Endometrial microvascular endothelial cells (primary cell): ENCODE results near the gene OR1I1. TPM values are rescaled to one million over a fixed set of nuclear protein-coding genes. Genes with fewer than 3 reads are reported as not detected.
"Not testable (repeated sequence)": the region's sequence is repeated elsewhere in the genome, so short reads cannot be mapped to it uniquely, and the experiment has no call there.

Experiments
- in situ Hi-C: cut with HindIII; loops from 2 replicates; pipeline ENCODE4 v1.10.0; 2017; ENCODE audit warnings: low sequenced_read_pairs, low pct_unique_long_range_greater_than_20kb; ENCODE audit errors: inconsistent ontology term
- total RNA-seq: library from RNA; depleted of rRNA; stranded (reverse); fragments of >200 nt; gene quantifications from one replicate; pipeline ENCODE4 v1.2.3, GENCODE V29; 2015; ENCODE audit errors: inconsistent ontology term

OR1I1 gene
- total RNA-seq, 1 donor from 2014 or later: not detected

GRCh38 chr19:15093001-15093400 is 11.0 kb downstream of the OR1I1 start:
- in situ Hi-C loops: no loop called here

DNA sequence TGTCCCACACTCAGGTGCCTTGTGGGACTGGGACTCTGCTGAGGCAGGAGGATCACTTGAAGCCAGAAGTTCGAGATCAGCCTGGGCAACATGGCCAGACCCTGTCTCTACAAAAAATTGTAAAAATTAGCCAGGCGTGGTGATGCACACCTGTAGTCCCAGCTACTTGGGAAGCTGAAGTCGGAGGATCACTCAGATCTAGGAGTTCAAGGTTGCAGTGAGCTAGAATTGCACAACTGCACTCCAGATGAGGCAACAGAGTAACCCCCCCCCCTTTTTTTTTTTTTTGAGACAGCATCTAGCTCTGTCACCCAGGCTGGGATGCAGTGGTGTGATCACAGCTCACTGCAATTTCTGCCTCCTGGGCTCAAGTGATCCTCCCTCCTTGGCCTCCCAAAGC is 14.2 kb downstream of the OR1I1 start:
- in situ Hi-C loops: no loop called here

GRCh38 chr19:15097980-15098379 is 16.0 kb downstream of the OR1I1 start:
- in situ Hi-C loops: not testable (repeated sequence)

GRCh38 chr19:15098460-15098859 is 16.4 kb downstream of the OR1I1 start:
- in situ Hi-C loops: no loop called here

DNA sequence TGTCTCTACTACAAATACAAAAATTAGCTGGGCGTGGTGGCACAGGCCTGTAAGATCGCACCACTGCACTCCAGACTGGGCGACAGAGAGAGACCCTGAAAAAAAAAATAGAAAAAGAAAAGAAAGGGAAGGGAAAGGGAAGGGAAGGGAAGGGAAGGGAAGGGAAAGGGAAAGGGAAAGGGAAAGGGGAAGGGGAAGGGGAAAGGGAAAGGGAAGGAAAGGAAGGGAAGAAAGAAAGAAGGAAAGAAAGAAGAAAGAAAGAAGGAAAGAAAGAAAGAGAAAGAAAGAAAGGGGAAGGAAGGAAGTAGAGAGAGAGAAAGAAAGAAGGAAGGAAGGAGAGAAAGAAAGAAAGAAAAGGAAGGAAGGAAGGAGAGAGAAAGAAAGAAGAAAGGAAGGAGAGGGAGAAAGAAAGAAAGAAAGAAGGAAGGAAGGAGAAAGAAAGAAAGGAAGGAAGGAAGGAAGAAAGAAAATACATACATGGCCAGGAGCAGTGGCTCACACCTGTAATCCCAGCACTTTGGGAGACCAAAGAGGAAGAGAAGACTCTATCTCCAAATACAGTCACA is 17.1 kb downstream of the OR1I1 start:
- in situ Hi-C loops: no loop called here

DNA sequence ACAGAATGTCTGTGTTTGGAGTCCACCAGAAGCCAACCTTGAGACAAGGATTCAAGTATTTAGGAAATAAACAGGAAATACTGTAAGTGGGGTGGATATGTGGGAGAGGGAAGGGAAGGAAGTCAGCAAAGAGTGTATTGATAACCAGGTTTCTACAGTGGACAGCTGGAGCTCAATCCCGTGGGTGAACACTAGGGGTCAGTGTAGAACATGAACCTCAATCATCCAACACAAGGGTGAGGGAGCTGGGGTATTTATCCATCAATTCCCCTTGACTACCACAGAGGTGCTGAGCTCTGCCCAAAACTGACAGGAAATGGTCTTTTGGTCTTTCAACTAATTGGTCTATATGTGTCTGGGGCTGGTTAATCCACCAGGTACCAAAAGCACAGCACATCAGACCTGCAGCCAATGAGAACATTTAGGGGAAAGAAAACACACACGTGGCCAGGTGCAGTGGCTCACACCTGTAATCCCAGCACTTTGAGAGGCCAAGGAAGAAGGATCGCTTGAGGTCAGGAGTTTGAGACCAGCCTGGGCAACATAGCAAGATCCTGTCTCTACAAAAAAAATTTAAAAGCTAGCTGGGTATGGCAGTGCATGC is 19.6 kb downstream of the OR1I1 start:
- in situ Hi-C loops: no loop called here

GRCh38 chr19:15104003-15104402 is 22.0 kb downstream of the OR1I1 start:
- in situ Hi-C loops: no loop called here

GRCh38 chr19:15104411-15104810 is 22.4 kb downstream of the OR1I1 start:
- in situ Hi-C loops: no loop called here

DNA sequence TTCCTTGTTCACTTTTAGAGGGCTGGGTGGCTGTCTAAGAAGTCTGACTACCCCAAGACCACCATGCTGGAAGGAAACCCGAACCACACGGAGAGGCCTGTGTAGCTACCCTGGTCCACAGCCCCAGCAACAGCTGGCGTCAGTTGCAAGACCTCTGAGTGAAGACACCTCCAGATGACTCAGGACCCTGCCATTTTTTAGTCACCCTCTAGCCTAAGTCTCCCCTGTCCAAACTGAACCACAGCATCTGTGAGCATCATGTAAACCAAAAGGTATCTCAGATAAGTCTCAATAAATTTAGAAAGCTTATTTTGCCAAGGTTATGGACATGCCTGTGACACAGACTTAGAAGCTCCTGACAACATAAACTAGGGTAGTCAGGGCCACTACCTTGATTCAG is 23.0 kb downstream of the OR1I1 start:
- in situ Hi-C loops: no loop called here

DNA sequence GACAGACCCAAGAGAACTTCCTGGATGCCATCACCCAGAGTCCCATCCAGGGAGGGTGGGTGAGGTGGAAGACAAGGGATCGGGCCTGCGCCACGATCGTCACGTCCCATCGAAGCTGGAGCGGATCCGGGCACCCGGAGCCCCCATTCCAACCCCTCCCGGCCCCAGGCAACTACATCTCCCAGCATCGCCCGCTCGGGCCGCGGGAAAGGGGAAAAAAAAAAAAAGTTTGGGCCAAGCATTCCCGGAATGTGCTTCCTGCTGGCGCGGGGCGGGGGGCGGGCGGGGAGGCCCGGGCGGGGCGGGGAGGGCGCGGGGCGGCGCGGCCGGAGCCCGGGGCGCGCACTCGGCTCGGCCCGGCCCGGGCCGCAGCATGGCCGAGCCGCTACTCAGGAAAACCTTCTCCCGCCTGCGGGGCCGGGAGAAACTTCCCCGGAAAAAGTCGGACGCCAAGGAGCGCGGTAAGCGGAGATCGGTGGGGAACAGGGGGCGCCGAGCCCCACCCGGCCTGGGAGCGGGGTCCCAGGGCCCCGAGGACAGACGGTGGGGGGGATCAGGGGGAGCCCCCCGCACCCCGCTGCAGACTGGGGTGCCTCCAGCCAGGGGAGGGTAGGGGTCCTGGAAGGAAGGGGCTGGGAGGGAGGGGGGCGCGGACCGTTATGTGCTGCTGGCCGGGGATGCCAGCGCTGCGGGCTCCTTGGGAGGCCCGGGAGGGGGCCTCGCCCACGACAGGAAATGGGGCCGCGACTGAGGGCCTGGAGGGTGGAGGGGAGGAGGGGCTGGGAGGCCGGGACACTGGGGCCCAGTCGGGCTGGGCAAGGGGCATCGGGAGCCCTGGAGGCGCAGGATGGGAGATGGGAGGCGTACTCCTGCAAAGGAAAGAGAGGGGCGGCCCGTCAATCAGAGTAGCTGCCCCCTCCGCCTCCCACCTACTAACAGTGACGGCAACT is 25.3 kb downstream of the OR1I1 start, which contains the start of gene SYDE1:
Gene SYDE1 (plus strand): TSS at position 341 of the 950 bp plus-strand sequence. CDS start 33 bp downstream, at position 374.
- in situ Hi-C loops: no loop called here

DNA sequence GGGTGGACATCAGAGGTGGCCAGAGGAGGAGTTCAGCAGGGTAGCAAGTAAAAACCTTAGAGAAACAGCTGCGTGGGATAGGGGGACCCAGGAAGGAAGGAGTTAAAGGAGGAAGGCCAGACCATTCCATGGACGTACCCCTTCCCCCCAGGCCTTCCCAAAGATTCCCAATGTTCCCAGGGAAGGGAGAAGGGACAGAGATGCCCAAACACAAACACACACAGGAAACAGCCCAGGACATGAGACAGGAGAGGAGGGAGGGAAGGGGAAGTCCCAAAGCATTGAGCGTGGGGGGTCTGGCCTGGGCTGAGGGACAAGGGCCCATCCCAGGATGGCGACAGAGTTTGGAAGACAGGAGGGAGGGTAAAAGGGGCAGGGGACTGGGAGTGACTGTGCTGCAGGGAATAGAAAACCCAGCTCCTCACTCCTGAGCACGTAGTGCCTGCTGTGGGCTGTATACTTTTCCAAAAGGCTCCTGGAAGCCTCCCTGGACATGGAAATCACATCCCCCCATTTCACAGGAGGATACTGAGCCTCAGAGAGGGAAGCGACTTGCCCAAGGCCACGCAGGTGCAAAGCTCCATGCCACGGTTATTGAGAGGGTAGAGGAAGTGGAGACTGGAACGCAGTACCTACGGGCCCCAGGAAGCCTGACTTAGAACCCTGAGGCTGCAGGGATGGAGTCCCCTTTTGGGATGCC is 26.3 kb downstream of the OR1I1 start:
- in situ Hi-C loops: no loop called here

- in situ Hi-C loops: no loop called here
Measured at GRCh38 chr19:15108845-15109767, 27.1 kb downstream of the OR1I1 start.

- in situ Hi-C loops: no loop called here
Measured at GRCh38 chr19:15109768-15110417, 27.9 kb downstream of the OR1I1 start.

- in situ Hi-C loops: no loop called here
Measured at GRCh38 chr19:15110418-15110815, 28.4 kb downstream of the OR1I1 start.

DNA sequence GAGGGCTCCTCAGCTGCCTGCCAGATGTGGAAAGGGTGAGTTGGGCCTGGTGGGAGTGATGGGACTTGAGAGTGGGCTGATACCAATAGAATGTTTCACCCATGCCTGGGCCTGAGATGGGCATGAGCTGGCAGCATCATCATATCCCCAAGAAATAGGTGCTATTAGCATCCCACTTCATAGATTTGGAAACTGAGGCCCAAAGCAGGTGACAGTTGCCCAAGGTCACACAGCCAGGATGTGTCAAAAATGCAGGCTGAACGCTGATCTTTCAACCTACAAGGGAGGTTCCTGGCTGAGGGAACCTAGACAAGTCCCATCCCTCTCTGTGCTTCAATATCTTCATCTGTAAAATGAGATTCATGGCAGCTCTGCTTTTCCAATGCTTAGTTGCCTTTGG is 29.7 kb downstream of the OR1I1 start:
- in situ Hi-C loops: no loop called here

DNA sequence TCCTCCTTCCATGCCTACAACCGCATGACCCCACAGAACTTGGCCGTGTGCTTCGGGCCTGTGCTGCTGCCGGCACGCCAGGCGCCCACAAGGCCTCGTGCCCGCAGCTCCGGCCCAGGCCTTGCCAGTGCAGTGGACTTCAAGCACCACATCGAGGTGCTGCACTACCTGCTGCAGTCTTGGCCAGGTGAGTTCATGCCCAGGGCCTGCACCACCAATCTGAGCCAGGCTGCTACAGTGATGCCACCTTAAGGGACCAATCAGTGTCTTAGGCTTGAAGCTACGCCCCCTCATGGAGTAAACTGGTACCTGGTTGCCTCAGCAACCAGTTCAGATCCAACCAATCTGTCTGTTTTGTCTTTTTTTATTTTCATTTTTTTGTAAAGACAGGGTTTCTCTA is 30.4 kb downstream of the OR1I1 start:
- in situ Hi-C loops: no loop called here

- in situ Hi-C loops: no loop called here
Measured at GRCh38 chr19:15113245-15114152, 31.5 kb downstream of the OR1I1 start.
